Fibroblast of upper back skin (primary cell): ENCODE measurements around the gene OR52B6.
"Not testable (repeated sequence)": the region's sequence is repeated elsewhere in the genome, so short reads cannot be mapped to it uniquely, and the experiment has no call there.

Source experiments
- DNase-seq: peaks from one replicate; pipeline ENCODE4 v3.0.0-alpha.2; 2013

The OR52B6 gene

GRCh38 chr11:5580577-5580976 is at the start of gene OR52B6:
Gene OR52B6, plus strand, starts transcription at chr11:5580877. Its CDS starts 0 bp downstream, at chr11:5580877.
- no peak for DNase-seq

- no peak for DNase-seq
Observed at GRCh38 chr11:5531053-5531831, 49.4 kb upstream of the OR52B6 start.

GRCh38 chr11:5534046-5534445 is 46.6 kb upstream of the OR52B6 start:
- no peak for DNase-seq

GRCh38 chr11:5536482-5536881 is 44.2 kb upstream of the OR52B6 start:
- no peak for DNase-seq

- DNase-seq = no peak
Observed at GRCh38 chr11:5541427-5541826, 39.2 kb upstream of the OR52B6 start.

- DNase-seq = peak; percentile 39
Observed at GRCh38 chr11:5546457-5546856, 34.2 kb upstream of the OR52B6 start.

- DNase-seq = no peak
Observed at GRCh38 chr11:5547982-5548381, 32.7 kb upstream of the OR52B6 start.

- DNase-seq = no peak
Observed at GRCh38 chr11:5548440-5548839, 32.2 kb upstream of the OR52B6 start, which contains the start of gene OR52H1. Gene OR52H1, minus strand, starts transcription at chr11:5548540. Its CDS starts 3,035 bp downstream, at chr11:5545505.

- DNase-seq = peak; percentile 96
Observed at GRCh38 chr11:5550440-5551095, 30.1 kb upstream of the OR52B6 start.

GRCh38 chr11:5553343-5553742 is 27.3 kb upstream of the OR52B6 start:
- DNase-seq = peak; percentile 9

GRCh38 chr11:5556596-5557188 is 24.0 kb upstream of the OR52B6 start:
- DNase-seq = no peak

GRCh38 chr11:5557751-5558150 is 22.9 kb upstream of the OR52B6 start:
- no peak for DNase-seq

- DNase-seq = peak; percentile 35
Observed at GRCh38 chr11:5564259-5565019, 16.2 kb upstream of the OR52B6 start.

GRCh38 chr11:5574654-5575053 is 6.0 kb upstream of the OR52B6 start:
- no peak for DNase-seq

GRCh38 chr11:5575152-5575551 is 5.5 kb upstream of the OR52B6 start:
- no peak for DNase-seq

GRCh38 chr11:5577101-5577500 is 3.6 kb upstream of the OR52B6 start:
- no peak for DNase-seq

GRCh38 chr11:5581014-5581413 is 337 bp downstream of the OR52B6 start:
- no peak for DNase-seq

- DNase-seq = not testable (repeated sequence)
Observed at GRCh38 chr11:5584458-5584857, 3.8 kb downstream of the OR52B6 start.

GRCh38 chr11:5589906-5590305 is 9.2 kb downstream of the OR52B6 start:
- not testable (repeated sequence) for DNase-seq

- DNase-seq = no peak
Observed at GRCh38 chr11:5591613-5592012, 10.9 kb downstream of the OR52B6 start.

- no peak for DNase-seq
Observed at GRCh38 chr11:5592615-5593014, 11.9 kb downstream of the OR52B6 start.

- no peak for DNase-seq
Observed at GRCh38 chr11:5593146-5593545, 12.5 kb downstream of the OR52B6 start.

GRCh38 chr11:5596607-5597201 is 16.0 kb downstream of the OR52B6 start, which contains the start of gene TRIM6:
Gene TRIM6, plus strand, starts transcription at chr11:5596637. Its CDS starts 261 bp downstream, at chr11:5596898.
- DNase-seq = peak; percentile 66
